Hematopoietic multipotent progenitor cell (in vitro differentiated cells): ENCODE data around the gene SLC46A3. TPM values are rescaled to one million over a fixed set of nuclear protein-coding genes. Genes with fewer than 3 reads are reported as not detected.

ENCODE experiments used
- small RNA-seq: library from RNA; depleted of rRNA; stranded (forward); fragments of <200 nt; gene quantifications from one replicate; pipeline ENCODE3, GENCODE V24; 2012
- total RNA-seq: library from RNA; depleted of rRNA; stranded (reverse); fragments of >200 nt; gene quantifications from one replicate; pipeline ENCODE4 v1.2.3, GENCODE V29; 2012

Gene SLC46A3
- total RNA-seq, 1 donor, result 11.8 TPM

Small RNAs within 50 kb of the gene (small RNA-seq; reads per million reads assigned to genes)
- not detected for gene RNU6-53P

Other genes starting within 250 kb of the SLC46A3 start
- 0.54 TPM for gene FLT1, start 223.8 kb downstream of the SLC46A3 start, total RNA-seq
- 7.0 TPM for gene POMP, start 59.8 kb downstream of the SLC46A3 start, total RNA-seq
- gene MTUS2, start 101.4 kb upstream of the SLC46A3 start, total RNA-seq, result not detected